Gastroesophageal sphincter (tissue), 4 donors: ENCODE measurements around the gene ASB1. TPM values are rescaled to one million over a fixed set of nuclear protein-coding genes. Genes with fewer than 3 reads are reported as not detected.

Experiments used
- ATAC-seq: fragments of 150-250 bp; one replicate; pipeline ENCODE4 v1.9.1; 2016; ENCODE audit warnings: mild to moderate bottlenecking, moderate library complexity
- H3K27ac ChIP-seq, 4 donors: fragments of 200-600 bp; sonication (generic) in 3 of 4; 1 replicate in 3 of 4; 2 replicates in 1 of 4; pipeline ENCODE4 v1.5.1; 2016 to 2019
- H3K27me3 ChIP-seq: fragments of 200-600 bp; sonication (generic); one replicate; pipeline ENCODE4 v1.5.1; 2019
- H3K36me3 ChIP-seq, 2 donors: fragments of 200-600 bp; sonication (generic); one replicate each; pipeline ENCODE4 v1.5.1; 2019; ENCODE audit warnings: control low read depth in 1 of 2
- H3K4me1 ChIP-seq, 3 donors: fragments of 200-600 bp; sonication (generic); 1 replicate in 2 of 3; 2 replicates in 1 of 3; pipeline ENCODE4 v1.5.1; 2016 to 2019; ENCODE audit warnings: control low read depth in 2 of 3
- H3K4me3 ChIP-seq, 2 donors: fragments of 200-600 bp; sonication (generic); one replicate each; pipeline ENCODE4 v1.5.1; 2019; ENCODE audit warnings: mild to moderate bottlenecking in 1 of 2, moderate library complexity in 1 of 2
- H3K9me3 ChIP-seq, 3 donors: fragments of 200-600 bp; sonication (generic); one replicate each; pipeline ENCODE4 v1.5.1; 2017 to 2019; ENCODE audit warnings: control low read depth in 2 of 3
- EP300 ChIP-seq: sonication (generic); formaldehyde crosslinking; IDR thresholded peaks from one replicate; pipeline ENCODE4 v1.6.1; 2017; ENCODE audit warnings: antibody characterized with exemption, mild to moderate bottlenecking
- POLR2A ChIP-seq, 2 donors: fragments of 450-650 bp; IDR thresholded peaks; one replicate each; pipeline ENCODE4 v1.6.1; 2017; ENCODE audit warnings: antibody characterized with exemption in 2 of 2, mild to moderate bottlenecking in 2 of 2, moderate library complexity in 1 of 2
- POLR2AphosphoS5 ChIP-seq: sonication (generic); formaldehyde crosslinking; IDR thresholded peaks from one replicate; pipeline ENCODE4 v1.6.1; 2017; ENCODE audit warnings: antibody characterized with exemption
- WGBS, 2 donors: methylation state at CpG; one replicate each; pipeline ENCODE4 v1.1.5; 2018; ENCODE audit warnings: low coverage in 1 of 2; 5-methylcytosine and 5-hydroxymethylcytosine counted together
- small RNA-seq, 4 donors: library from RNA; depleted of rRNA; stranded (forward); fragments of <200 nt; gene quantifications; one replicate each; pipeline ENCODE3, GENCODE V24; 2016
- total RNA-seq, 4 donors: library from RNA; depleted of rRNA; stranded (reverse); fragments of >200 nt; gene quantifications; one replicate each; pipeline ENCODE4 v1.1.0, GENCODE V29; 2016
- TF ChIP-seq, protein P1 (sequence below), 4 experiments: fragments of 200-600 bp in 2 of 4; fragments of 450-650 bp in 2 of 4; sonication (generic) in 1 of 4; IDR thresholded peaks; one replicate each; pipeline ENCODE4 v1.5.1; 2017 to 2019; ENCODE audit warnings: antibody characterized with exemption in 4 of 4, mild to moderate bottlenecking in 2 of 4, moderate library complexity in 2 of 4

The ASB1 gene
- total RNA-seq, 4 donors from 2014 or later = 27.9 to 39.3 (median 35.9) TPM

DNA sequence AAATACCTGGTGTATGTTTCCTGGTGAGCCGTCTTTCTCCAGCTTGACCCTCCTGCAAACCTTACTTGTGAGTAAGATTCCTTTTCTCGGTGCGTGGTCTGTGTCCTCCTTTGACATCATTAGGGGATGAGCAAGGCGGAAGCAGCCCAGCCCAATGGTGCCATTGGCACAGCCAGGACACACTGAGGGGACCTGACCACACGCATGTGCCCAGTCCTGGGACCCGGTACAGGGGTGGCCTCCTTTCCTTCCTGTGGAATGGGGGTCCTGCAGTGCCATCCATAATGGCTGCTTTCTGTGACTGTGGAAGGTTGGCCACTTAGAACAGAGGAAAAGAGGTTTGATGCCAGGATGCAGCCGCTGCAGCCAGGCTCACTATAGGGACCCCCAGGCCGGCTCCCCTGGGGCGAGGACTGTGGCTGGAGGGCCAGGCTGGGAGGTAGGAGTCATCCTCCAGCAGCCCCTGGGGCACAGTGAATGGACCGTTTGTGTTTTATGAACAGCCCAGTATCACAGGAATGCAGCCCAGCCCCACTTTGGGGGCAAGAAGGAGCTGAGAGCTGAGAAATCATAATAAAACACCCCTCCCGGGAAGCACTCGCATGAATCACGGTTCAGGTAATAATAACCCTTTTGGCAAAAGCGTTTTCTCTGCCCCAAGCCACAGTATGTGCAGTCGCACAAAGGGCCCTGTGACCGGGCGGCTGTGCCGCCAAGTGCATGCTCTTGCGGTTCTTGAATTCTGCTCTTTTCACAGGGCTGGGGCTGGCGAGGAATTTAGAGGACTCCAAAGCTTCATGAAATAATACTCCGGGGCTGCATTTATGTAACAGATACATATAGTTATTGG, 73.2 kb downstream of the ASB1 start:
- Histone ChIP-seq H3K36me3 (no peaks in the 10 kb centered on the region), H3K27me3 (no peaks in the 10 kb centered on the region), H3K27ac (no peak overlapping the region), H3K9me3 (no peaks in the 10 kb centered on the region), H3K4me1 (no peaks in the 10 kb centered on the region), H3K4me3 (no peak overlapping the region)
- 85 to 91% methylated on average over 7 to 12 of the region's 21 CpGs for WGBS, 2 donors
- no peak for ATAC-seq
- TF ChIP-seq EP300 (no peak), POLR2A (IDR thresholded peaks at IDR 0.05) (no peak), POLR2AphosphoS5 (no peak)
- TF ChIP-seq, protein P1, sequence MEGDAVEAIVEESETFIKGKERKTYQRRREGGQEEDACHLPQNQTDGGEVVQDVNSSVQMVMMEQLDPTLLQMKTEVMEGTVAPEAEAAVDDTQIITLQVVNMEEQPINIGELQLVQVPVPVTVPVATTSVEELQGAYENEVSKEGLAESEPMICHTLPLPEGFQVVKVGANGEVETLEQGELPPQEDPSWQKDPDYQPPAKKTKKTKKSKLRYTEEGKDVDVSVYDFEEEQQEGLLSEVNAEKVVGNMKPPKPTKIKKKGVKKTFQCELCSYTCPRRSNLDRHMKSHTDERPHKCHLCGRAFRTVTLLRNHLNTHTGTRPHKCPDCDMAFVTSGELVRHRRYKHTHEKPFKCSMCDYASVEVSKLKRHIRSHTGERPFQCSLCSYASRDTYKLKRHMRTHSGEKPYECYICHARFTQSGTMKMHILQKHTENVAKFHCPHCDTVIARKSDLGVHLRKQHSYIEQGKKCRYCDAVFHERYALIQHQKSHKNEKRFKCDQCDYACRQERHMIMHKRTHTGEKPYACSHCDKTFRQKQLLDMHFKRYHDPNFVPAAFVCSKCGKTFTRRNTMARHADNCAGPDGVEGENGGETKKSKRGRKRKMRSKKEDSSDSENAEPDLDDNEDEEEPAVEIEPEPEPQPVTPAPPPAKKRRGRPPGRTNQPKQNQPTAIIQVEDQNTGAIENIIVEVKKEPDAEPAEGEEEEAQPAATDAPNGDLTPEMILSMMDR (IDR thresholded peaks at IDR 0.05) = no peak

DNA sequence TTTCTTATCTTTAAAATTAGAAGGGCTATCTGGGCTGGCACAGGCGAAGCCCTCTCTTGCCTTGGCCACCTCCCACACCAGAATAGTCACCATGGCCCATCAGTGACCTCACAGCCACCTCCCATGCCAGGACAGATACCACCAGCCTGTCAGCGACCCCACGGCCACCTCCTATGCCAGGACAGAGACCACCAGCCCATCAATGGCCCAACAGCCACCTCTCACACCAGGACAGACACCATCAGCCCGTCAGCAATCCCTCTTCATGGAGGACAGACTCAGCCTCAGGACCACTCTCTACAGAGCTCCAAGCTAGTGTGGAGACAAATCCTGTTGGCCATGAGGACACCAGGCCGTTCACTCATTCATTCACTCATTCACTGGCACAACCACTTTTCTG, 74.6 kb downstream of the ASB1 start:
- no peaks in the 10 kb centered on the region for H3K4me1 ChIP-seq
- no peak for ATAC-seq
- no peak overlapping the region for H3K27ac ChIP-seq
- WGBS, 2 donors = 80 to 82% methylated on average over 1 to 4 of the region's 5 CpGs
- H3K27me3 ChIP-seq = no peaks in the 10 kb centered on the region
- TF ChIP-seq POLR2A (IDR thresholded peaks at IDR 0.05) = no peak
- TF ChIP-seq POLR2AphosphoS5 = no peak
- TF ChIP-seq EP300 = no peak
- TF ChIP-seq, protein P1 (IDR thresholded peaks at IDR 0.05) = no peak
- no peaks in the 10 kb centered on the region for H3K36me3 ChIP-seq
- H3K9me3 ChIP-seq = no peaks in the 10 kb centered on the region
- no peak overlapping the region for H3K4me3 ChIP-seq

Small RNA genes within 50 kb of the gene (small RNA-seq; reads per million reads assigned to genes)
- gene RNU6-234P = 0 reads per million in 4 donors

Other genes with a start within 250 kb of the ASB1 start
- 10 to 100 TPM; 18.5 to 45.5 (median 35.1) TPM for gene ILKAP, start 223.2 kb upstream of the ASB1 start, total RNA-seq
- 10 to 100 TPM in 2 of 4 donors, 1 to 10 TPM in 2; 3.8 to 19.5 (median 12.2) TPM for gene HES6, start 186.9 kb upstream of the ASB1 start, total RNA-seq
- 10 to 100 TPM in 3 of 4 donors, 1 to 10 TPM in 1; 8.7 to 20.5 (median 17.0) TPM for gene PER2, start 138.3 kb upstream of the ASB1 start, total RNA-seq
- gene TRAF3IP1, start 106.4 kb upstream of the ASB1 start, total RNA-seq = 10 to 100 TPM; 19.6 to 28.4 (median 21.7) TPM